Measurements from ENCODE around the gene FAM241B. TPM values are rescaled to one million over a fixed set of nuclear protein-coding genes. Genes with fewer than 3 reads are reported as not detected.

The FAM241B gene
- total RNA-seq, 1 experiment from 2014 or later: 0.16 TPM

GRCh38 chr10:69626826-69627225 is 3.2 kb upstream of the FAM241B start:
- no peaks in the 10 kb centered on the region for H3K36me3 ChIP-seq
- H3K9me3 ChIP-seq (replicated peaks): 0 out of 2 replicates have a peak, but pooled peaks cover 7% of the 10 kb centered on the region
- H3K27ac ChIP-seq: no peak overlapping the region
- no peak for DNase-seq (ENCODE audit: low read depth in 1 of 2, low spot score in 2 of 2)
- H3K27me3 ChIP-seq (replicated peaks): peaks cover 16% of the 10 kb centered on the region
- H3K4me3 ChIP-seq: no peak overlapping the region
- peaks cover 6% of the 10 kb centered on the region for H3K4me1 ChIP-seq (replicated peaks)

GRCh38 chr10:69628891-69629290 is 1.2 kb upstream of the FAM241B start:
- Histone ChIP-seq H3K9me3 (replicated peaks) (0 out of 2 replicates have a peak, but pooled peaks cover 4% of the 10 kb centered on the region), H3K4me1 (replicated peaks) (peaks cover 6% of the 10 kb centered on the region), H3K4me3 (no peak overlapping the region), H3K36me3 (no peaks in the 10 kb centered on the region), H3K27me3 (replicated peaks) (peaks cover 16% of the 10 kb centered on the region), H3K27ac (no peak overlapping the region)
- no peak for DNase-seq (ENCODE audit: low read depth in 1 of 2, low spot score in 2 of 2)

- Histone ChIP-seq H3K27me3 (replicated peaks) (peaks cover 16% of the 10 kb centered on the region), H3K4me1 (replicated peaks) (peaks cover 6% of the 10 kb centered on the region), H3K9me3 (replicated peaks) (0 out of 2 replicates have a peak, but pooled peaks cover 4% of the 10 kb centered on the region), H3K27ac (no peak overlapping the region), H3K36me3 (no peaks in the 10 kb centered on the region), H3K4me3 (no peak overlapping the region)
- no peak for DNase-seq (ENCODE audit: low read depth in 1 of 2, low spot score in 2 of 2)
Measured at GRCh38 chr10:69629519-69629896, 539 bp upstream of the FAM241B start.

- DNase-seq (ENCODE audit: low read depth in 1 of 2, low spot score in 2 of 2): peak in 1 of 2 experiments; percentile 31
- peaks cover 6% of the 10 kb centered on the region for H3K4me1 ChIP-seq (replicated peaks)
- H3K27me3 ChIP-seq (replicated peaks): peaks cover 20% of the 10 kb centered on the region
- no peaks in the 10 kb centered on the region for H3K36me3 ChIP-seq
- H3K9me3 ChIP-seq (replicated peaks): 0 out of 2 replicates have a peak, but pooled peaks cover 4% of the 10 kb centered on the region
- H3K4me3 ChIP-seq: peak overlapping the region; percentile 34; the same call in 1 of the 2 replicates
- H3K27ac ChIP-seq: no peak overlapping the region
Measured at GRCh38 chr10:69630651-69631400, 779 bp downstream of the FAM241B start.

- H3K27ac ChIP-seq: no peak overlapping the region
- no peak overlapping the region for H3K4me3 ChIP-seq
- peaks cover 6% of the 10 kb centered on the region for H3K4me1 ChIP-seq (replicated peaks)
- H3K9me3 ChIP-seq (replicated peaks): 0 out of 2 replicates have a peak, but pooled peaks cover 4% of the 10 kb centered on the region
- peaks cover 20% of the 10 kb centered on the region for H3K27me3 ChIP-seq (replicated peaks)
- no peaks in the 10 kb centered on the region for H3K36me3 ChIP-seq
- DNase-seq (ENCODE audit: low read depth in 1 of 2, low spot score in 2 of 2): peak in 1 of 2 experiments; percentile 30
Measured at GRCh38 chr10:69631566-69631965, 1.5 kb downstream of the FAM241B start.

GRCh38 chr10:69632516-69633199 is 2.6 kb downstream of the FAM241B start:
- Histone ChIP-seq H3K4me1 (replicated peaks) (peaks cover 6% of the 10 kb centered on the region), H3K4me3 (no peak overlapping the region), H3K27me3 (replicated peaks) (peaks cover 20% of the 10 kb centered on the region), H3K9me3 (replicated peaks) (0 out of 2 replicates have a peak, but pooled peaks cover 4% of the 10 kb centered on the region), H3K27ac (no peak overlapping the region), H3K36me3 (no peaks in the 10 kb centered on the region)
- peak in 1 of 2 experiments; percentile 36 for DNase-seq (ENCODE audit: low read depth in 1 of 2, low spot score in 2 of 2)

- peaks cover 20% of the 10 kb centered on the region for H3K27me3 ChIP-seq (replicated peaks)
- H3K4me1 ChIP-seq (replicated peaks): peaks cover 6% of the 10 kb centered on the region
- no peak overlapping the region for H3K4me3 ChIP-seq
- H3K27ac ChIP-seq: no peak overlapping the region
- peak in 1 of 2 experiments; percentile 30 for DNase-seq (ENCODE audit: low read depth in 1 of 2, low spot score in 2 of 2)
- no peaks in the 10 kb centered on the region for H3K36me3 ChIP-seq
- H3K9me3 ChIP-seq (replicated peaks): 0 out of 2 replicates have a peak, but pooled peaks cover 4% of the 10 kb centered on the region
Measured at GRCh38 chr10:69633673-69634635, 3.9 kb downstream of the FAM241B start.

- H3K27ac ChIP-seq: no peak overlapping the region
- peaks cover 6% of the 10 kb centered on the region for H3K4me1 ChIP-seq (replicated peaks)
- H3K9me3 ChIP-seq (replicated peaks): 0 out of 2 replicates have a peak, but pooled peaks cover 4% of the 10 kb centered on the region
- H3K36me3 ChIP-seq: no peaks in the 10 kb centered on the region
- no peak overlapping the region for H3K4me3 ChIP-seq
- H3K27me3 ChIP-seq (replicated peaks): peaks cover 13% of the 10 kb centered on the region
- peak in 1 of 2 experiments; percentile 28 for DNase-seq (ENCODE audit: low read depth in 1 of 2, low spot score in 2 of 2)
Measured at GRCh38 chr10:69634759-69635425, 4.8 kb downstream of the FAM241B start.

- Histone ChIP-seq H3K4me3 (no peak overlapping the region), H3K36me3 (no peaks in the 10 kb centered on the region), H3K27me3 (replicated peaks) (peaks cover 7% of the 10 kb centered on the region), H3K9me3 (replicated peaks) (no peaks in the 10 kb centered on the region), H3K27ac (no peak overlapping the region), H3K4me1 (replicated peaks) (no peaks in the 10 kb centered on the region)
- peak in 1 of 2 experiments; percentile 38 for DNase-seq (ENCODE audit: low read depth in 1 of 2, low spot score in 2 of 2)
Measured at GRCh38 chr10:69635428-69636272, 5.6 kb downstream of the FAM241B start.

GRCh38 chr10:69636273-69636575 is 6.2 kb downstream of the FAM241B start:
- Histone ChIP-seq H3K4me1 (replicated peaks) (no peaks in the 10 kb centered on the region), H3K4me3 (no peak overlapping the region), H3K9me3 (replicated peaks) (no peaks in the 10 kb centered on the region), H3K27me3 (replicated peaks) (peaks cover 4% of the 10 kb centered on the region; the same call in 1 of the 2 replicates), H3K27ac (no peak overlapping the region), H3K36me3 (no peaks in the 10 kb centered on the region)
- DNase-seq (ENCODE audit: low read depth in 1 of 2, low spot score in 2 of 2): no peak

GRCh38 chr10:69636626-69637605 is 6.9 kb downstream of the FAM241B start:
- DNase-seq (ENCODE audit: low read depth in 1 of 2, low spot score in 2 of 2): no peak
- Histone ChIP-seq H3K27me3 (replicated peaks) (peaks cover 4% of the 10 kb centered on the region; the same call in 1 of the 2 replicates), H3K36me3 (no peaks in the 10 kb centered on the region), H3K4me3 (no peak overlapping the region), H3K9me3 (replicated peaks) (no peaks in the 10 kb centered on the region), H3K27ac (no peak overlapping the region), H3K4me1 (replicated peaks) (no peaks in the 10 kb centered on the region)
